Measurements from ENCODE around the gene ABCA6. TPM values are rescaled to one million over a fixed set of nuclear protein-coding genes. Genes with fewer than 3 reads are reported as not detected.
"Not testable (repeated sequence)": the region's sequence is repeated elsewhere in the genome, so short reads cannot be mapped to it uniquely, and the experiment has no call there.

ABCA6 gene
- total RNA-seq, 1 donor, result 3.9 TPM

DNA sequence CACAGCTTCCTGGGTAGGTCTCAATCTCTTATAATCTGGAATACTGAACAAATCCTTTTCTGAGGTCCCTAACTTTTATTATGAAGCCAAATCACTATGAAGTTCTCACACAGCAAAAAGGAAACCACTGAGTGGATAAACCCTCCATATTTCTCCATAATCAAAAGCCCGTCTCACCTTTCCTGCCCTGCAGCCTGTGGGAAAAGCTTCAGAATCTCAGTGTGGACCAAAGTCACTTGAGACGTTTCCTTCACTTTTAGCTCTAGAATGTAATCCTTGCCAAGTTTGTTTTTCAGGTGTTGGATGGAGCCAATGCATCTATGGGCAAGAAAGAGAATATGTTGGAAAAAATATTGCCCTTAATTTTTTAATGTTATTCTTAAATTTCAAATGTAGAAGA, 59.0 kb downstream of the ABCA6 start:
- H3K4me3 ChIP-seq (ENCODE audit: low read depth, low read length), result no peak overlapping the region
- TF ChIP-seq CTCF (IDR thresholded peaks at IDR 0.05; ENCODE audit: insufficient read depth, low read depth, low read length), result no peak
- no peak for DNase-seq (ENCODE audit: low read depth)

DNA sequence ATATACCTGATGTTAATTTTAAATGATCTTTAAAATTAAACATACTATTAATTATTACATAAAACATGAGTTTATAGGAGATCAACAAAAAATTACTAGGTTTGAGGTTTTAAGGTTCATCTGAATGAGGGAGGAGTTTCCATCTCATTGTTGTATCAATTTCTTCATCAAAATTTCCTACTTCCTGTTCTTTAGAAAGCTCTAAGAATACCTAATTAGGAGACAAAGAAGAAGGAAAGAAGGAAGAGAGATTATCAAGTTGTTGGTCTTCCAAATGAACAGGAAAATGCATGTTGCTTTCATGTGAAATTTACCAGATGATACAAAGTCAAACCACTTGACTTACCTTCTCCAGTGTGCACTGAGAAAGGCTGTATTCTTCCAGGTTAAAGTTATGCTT, 62.8 kb downstream of the ABCA6 start:
- TF ChIP-seq CTCF (IDR thresholded peaks at IDR 0.05; ENCODE audit: insufficient read depth, low read depth, low read length), result no peak
- H3K4me3 ChIP-seq (ENCODE audit: low read depth, low read length), result no peak overlapping the region

GRCh38 chr17:69075823-69076222, 65.9 kb downstream of the ABCA6 start:
- no peak overlapping the region for H3K4me3 ChIP-seq (ENCODE audit: low read depth, low read length)
- TF ChIP-seq CTCF (IDR thresholded peaks at IDR 0.05; ENCODE audit: insufficient read depth, low read depth, low read length), result no peak
- no peak for DNase-seq (ENCODE audit: low read depth)

More for the DNA sequence above, 62.8 kb downstream of the ABCA6 start:
- DNase-seq (ENCODE audit: low read depth), result no peak

DNA sequence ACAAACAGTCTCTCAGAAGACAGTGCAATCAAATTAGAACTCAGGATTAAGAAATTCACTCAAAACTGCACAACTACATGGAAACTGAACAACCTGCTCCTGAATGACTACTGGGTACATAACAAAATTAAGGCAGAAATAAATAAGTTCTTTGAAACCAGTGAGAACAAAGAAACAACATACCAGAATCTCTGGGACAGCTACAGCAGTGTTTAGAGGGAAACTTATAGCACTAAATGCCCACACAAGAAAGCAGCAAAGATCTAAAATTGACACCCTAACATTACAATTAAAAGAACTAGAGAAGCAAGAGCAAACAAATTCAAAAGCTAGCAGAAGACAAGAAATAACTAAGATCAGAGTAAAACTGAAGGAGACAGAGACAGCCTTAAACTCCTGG, 68.3 kb downstream of the ABCA6 start:
- not testable (repeated sequence) for DNase-seq (ENCODE audit: low read depth); H3K4me3 ChIP-seq (ENCODE audit: low read depth, low read length)

- H3K4me3 ChIP-seq (ENCODE audit: low read depth, low read length); DNase-seq (ENCODE audit: low read depth): not testable (repeated sequence)
Observed at GRCh38 chr17:69072803-69073256, 68.9 kb downstream of the ABCA6 start.

DNA sequence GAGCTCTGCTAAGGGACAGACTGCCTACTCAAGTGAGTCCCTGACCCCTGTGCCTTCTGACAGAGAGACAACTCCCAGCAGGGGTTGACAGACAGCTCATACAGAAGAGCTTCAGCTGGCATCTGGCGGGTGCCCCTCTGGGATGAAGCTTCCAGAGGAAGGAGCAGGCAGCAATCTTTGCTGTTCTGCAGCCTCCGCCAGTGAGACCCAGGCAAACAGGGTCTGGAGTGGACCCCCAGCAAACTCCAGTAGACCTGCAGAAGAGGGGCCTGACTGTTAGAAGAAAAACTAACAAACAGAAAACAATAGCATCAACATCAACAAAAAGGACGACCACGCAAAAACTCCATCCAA, 70.5 kb downstream of the ABCA6 start:
- H3K4me3 ChIP-seq (ENCODE audit: low read depth, low read length); DNase-seq (ENCODE audit: low read depth): not testable (repeated sequence)

DNA sequence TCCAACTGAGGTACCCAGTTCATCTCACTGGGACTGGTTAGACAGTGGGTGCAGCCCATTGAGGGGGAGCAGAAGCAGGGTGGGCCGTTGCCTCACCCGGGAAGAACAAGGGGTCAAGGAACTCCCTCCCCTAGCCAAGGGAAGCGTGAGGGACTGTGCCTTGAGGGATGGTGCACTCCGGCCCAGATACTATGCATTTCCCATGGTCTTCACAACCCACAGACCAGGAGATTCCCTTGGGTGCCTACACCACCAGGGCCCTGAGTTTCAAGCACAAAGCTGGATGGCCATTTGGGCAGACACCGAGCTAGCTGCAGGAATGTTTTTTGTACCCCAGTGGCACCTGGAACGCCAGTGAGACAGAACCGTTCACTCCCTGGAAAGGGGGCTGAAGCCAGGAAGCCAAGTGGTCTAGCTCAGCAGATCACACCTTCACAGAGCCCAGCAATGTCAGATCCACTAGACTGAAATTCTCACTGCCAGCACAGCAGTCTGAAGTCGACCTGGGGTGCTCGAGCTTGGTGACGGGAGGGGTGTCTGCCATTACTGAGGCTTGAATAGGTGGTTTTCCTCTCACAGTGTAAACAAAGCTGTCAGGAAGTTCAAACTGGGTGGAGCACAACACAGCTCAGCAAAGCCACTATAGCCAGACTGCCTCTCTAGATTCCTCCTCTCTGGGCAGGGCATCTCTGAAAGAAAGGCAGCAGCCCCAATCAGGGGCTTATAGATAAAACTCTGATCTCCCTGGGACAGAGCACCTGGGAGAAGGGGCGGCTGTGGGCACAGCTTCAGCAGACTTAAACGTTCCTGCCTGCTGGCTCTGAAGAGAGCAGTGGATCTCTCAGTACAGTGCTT, 71.1 kb downstream of the ABCA6 start:
- not testable (repeated sequence) for DNase-seq (ENCODE audit: low read depth); H3K4me3 ChIP-seq (ENCODE audit: low read depth, low read length)

GRCh38 chr17:69069226-69069750, 72.4 kb downstream of the ABCA6 start:
- no peak for DNase-seq (ENCODE audit: low read depth)
- no peak overlapping the region for H3K4me3 ChIP-seq (ENCODE audit: low read depth, low read length)
- TF ChIP-seq CTCF (IDR thresholded peaks at IDR 0.05; ENCODE audit: insufficient read depth, low read depth, low read length), result no peak
